Measurements from ENCODE around the gene KDM2A.

GRCh38 chr11:67262731-67263675 lies 143.9 kb downstream of the KDM2A start:
- TF ChIP-seq CTCF (IDR thresholded peaks at IDR 0.05), result peak; percentile 79
- no peak for TF ChIP-seq EZH2 (IDR thresholded peaks at IDR 0.05; ENCODE audit: borderline replicate concordance, insufficient read depth, low read depth, low read length, poor library complexity, severe bottlenecking)

Data from B cell (primary cell).